Gastroesophageal sphincter (tissue), 4 donors: ENCODE data around the gene MMS19. TPM values are rescaled to one million over a fixed set of nuclear protein-coding genes. Genes with fewer than 3 reads are reported as not detected.
"Not testable (repeated sequence)": the region's sequence is repeated elsewhere in the genome, so short reads cannot be mapped to it uniquely, and the experiment has no call there.

Experiments
- ATAC-seq: fragments of 150-250 bp; one replicate; pipeline ENCODE4 v1.9.1; 2016; ENCODE audit warnings: mild to moderate bottlenecking, moderate library complexity
- H3K27ac ChIP-seq, 4 donors: fragments of 200-600 bp; sonication (generic) in 3 of 4; 1 replicate in 3 of 4; 2 replicates in 1 of 4; pipeline ENCODE4 v1.5.1; 2016 to 2019
- H3K27me3 ChIP-seq: fragments of 200-600 bp; sonication (generic); one replicate; pipeline ENCODE4 v1.5.1; 2019
- H3K36me3 ChIP-seq, 2 donors: fragments of 200-600 bp; sonication (generic); one replicate each; pipeline ENCODE4 v1.5.1; 2019; ENCODE audit warnings: control low read depth in 1 of 2
- H3K4me1 ChIP-seq, 3 donors: fragments of 200-600 bp; sonication (generic); 1 replicate in 2 of 3; 2 replicates in 1 of 3; pipeline ENCODE4 v1.5.1; 2016 to 2019; ENCODE audit warnings: control low read depth in 2 of 3
- H3K4me3 ChIP-seq, 2 donors: fragments of 200-600 bp; sonication (generic); one replicate each; pipeline ENCODE4 v1.5.1; 2019; ENCODE audit warnings: mild to moderate bottlenecking in 1 of 2, moderate library complexity in 1 of 2
- H3K9me3 ChIP-seq, 3 donors: fragments of 200-600 bp; sonication (generic); one replicate each; pipeline ENCODE4 v1.5.1; 2017 to 2019; ENCODE audit warnings: control low read depth in 2 of 3
- EP300 ChIP-seq: sonication (generic); formaldehyde crosslinking; IDR thresholded peaks from one replicate; pipeline ENCODE4 v1.6.1; 2017; ENCODE audit warnings: antibody characterized with exemption, mild to moderate bottlenecking
- POLR2A ChIP-seq, 2 donors: fragments of 450-650 bp; IDR thresholded peaks; one replicate each; pipeline ENCODE4 v1.6.1; 2017; ENCODE audit warnings: antibody characterized with exemption in 2 of 2, mild to moderate bottlenecking in 2 of 2, moderate library complexity in 1 of 2
- POLR2AphosphoS5 ChIP-seq: sonication (generic); formaldehyde crosslinking; IDR thresholded peaks from one replicate; pipeline ENCODE4 v1.6.1; 2017; ENCODE audit warnings: antibody characterized with exemption
- WGBS, 2 donors: methylation state at CpG; one replicate each; pipeline ENCODE4 v1.1.5; 2018; ENCODE audit warnings: low coverage in 1 of 2; 5-methylcytosine and 5-hydroxymethylcytosine counted together
- total RNA-seq, 4 donors: library from RNA; depleted of rRNA; stranded (reverse); fragments of >200 nt; gene quantifications; one replicate each; pipeline ENCODE4 v1.1.0, GENCODE V29; 2016
- TF ChIP-seq, protein P1 (sequence below), 4 experiments: fragments of 200-600 bp in 2 of 4; fragments of 450-650 bp in 2 of 4; sonication (generic) in 1 of 4; IDR thresholded peaks; one replicate each; pipeline ENCODE4 v1.5.1; 2017 to 2019; ENCODE audit warnings: antibody characterized with exemption in 4 of 4, mild to moderate bottlenecking in 2 of 4, moderate library complexity in 2 of 4

MMS19 gene
- total RNA-seq, 4 donors from 2014 or later = 44.3 to 75.8 (median 51.8) TPM

- Histone ChIP-seq H3K4me3 (no peak overlapping the region), H3K4me1 (no peaks in the 10 kb centered on the region), H3K27me3 (no peaks in the 10 kb centered on the region), H3K27ac (peak overlapping the region in 1 of 4 donors; percentile 25), H3K36me3 (no peaks in the 10 kb centered on the region), H3K9me3 (no peaks in the 10 kb centered on the region)
- TF ChIP-seq POLR2AphosphoS5 (no peak), EP300 (no peak), POLR2A (IDR thresholded peaks at IDR 0.05) (no peak)
- TF ChIP-seq, protein P1, sequence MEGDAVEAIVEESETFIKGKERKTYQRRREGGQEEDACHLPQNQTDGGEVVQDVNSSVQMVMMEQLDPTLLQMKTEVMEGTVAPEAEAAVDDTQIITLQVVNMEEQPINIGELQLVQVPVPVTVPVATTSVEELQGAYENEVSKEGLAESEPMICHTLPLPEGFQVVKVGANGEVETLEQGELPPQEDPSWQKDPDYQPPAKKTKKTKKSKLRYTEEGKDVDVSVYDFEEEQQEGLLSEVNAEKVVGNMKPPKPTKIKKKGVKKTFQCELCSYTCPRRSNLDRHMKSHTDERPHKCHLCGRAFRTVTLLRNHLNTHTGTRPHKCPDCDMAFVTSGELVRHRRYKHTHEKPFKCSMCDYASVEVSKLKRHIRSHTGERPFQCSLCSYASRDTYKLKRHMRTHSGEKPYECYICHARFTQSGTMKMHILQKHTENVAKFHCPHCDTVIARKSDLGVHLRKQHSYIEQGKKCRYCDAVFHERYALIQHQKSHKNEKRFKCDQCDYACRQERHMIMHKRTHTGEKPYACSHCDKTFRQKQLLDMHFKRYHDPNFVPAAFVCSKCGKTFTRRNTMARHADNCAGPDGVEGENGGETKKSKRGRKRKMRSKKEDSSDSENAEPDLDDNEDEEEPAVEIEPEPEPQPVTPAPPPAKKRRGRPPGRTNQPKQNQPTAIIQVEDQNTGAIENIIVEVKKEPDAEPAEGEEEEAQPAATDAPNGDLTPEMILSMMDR (IDR thresholded peaks at IDR 0.05) = no peak
- ATAC-seq = no peak
- WGBS, 2 donors = 50% methylated on average over 2 of the region's 12 CpGs; no CpG with 5 or more reads in 1 of the 2 donors
Observed at GRCh38 chr10:97532935-97533671, 34.9 kb upstream of the MMS19 start.

- TF ChIP-seq POLR2A (IDR thresholded peaks at IDR 0.05) = no peak
- 85% methylated on average over 10 of the region's 10 CpGs; no CpG with 5 or more reads in 1 of the 2 donors for WGBS, 2 donors
- ATAC-seq = no peak
Observed at GRCh38 chr10:97531401-97531986, 33.3 kb upstream of the MMS19 start.

DNA sequence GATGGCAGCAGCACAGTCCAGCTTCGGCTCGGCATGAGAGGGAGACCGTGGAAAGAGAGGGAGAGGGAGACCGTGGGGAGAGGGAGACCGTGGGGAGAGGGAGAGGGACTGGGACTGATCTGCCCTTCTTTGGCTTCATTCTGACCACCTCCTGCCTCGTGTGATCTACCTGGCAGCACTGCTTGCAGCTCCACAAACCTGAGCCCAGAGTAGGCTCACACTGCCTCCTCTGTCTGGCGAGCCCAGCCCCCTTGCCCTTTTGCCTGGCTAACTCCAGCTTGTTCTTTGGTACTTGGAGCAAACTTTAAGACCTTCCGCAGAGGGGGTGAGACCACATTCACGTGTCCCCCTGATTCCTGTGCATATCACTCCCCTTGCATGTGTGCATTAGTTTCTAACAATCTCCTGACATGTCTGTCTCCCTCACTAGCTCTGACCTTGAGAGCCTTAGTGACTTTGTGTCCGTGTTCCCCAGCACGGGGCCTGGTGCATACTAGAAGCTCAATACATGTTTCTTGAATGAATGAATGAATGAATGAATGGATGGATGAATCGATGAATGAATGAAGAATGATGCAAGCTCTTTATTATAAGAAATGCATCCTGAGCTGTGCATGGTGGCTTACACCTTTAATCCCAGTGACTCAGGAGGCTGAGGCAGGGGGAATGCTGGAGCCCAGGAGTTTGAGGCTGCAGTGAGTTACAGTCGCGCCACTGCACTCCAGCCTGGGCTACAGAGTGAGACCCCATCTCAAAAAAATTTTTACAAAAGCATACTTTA, 31.7 kb upstream of the MMS19 start:
- H3K36me3 ChIP-seq = no peaks in the 10 kb centered on the region
- WGBS, 2 donors = 69 to 81% methylated on average over 5 to 9 of the region's 14 CpGs
- TF ChIP-seq, protein P1 (IDR thresholded peaks at IDR 0.05) = no peak
- TF ChIP-seq POLR2AphosphoS5 (no peak), POLR2A (IDR thresholded peaks at IDR 0.05) (no peak), EP300 (no peak)
- no peaks in the 10 kb centered on the region for H3K4me1 ChIP-seq
- no peaks in the 10 kb centered on the region for H3K27me3 ChIP-seq
- no peak for ATAC-seq
- no peaks in the 10 kb centered on the region for H3K9me3 ChIP-seq
- no peak overlapping the region for H3K4me3 ChIP-seq
- no peak overlapping the region for H3K27ac ChIP-seq

More at GRCh38 chr10:97531401-97531986, 33.3 kb upstream of the MMS19 start:
- Histone ChIP-seq H3K4me3 (no peak overlapping the region), H3K27ac (no peak overlapping the region), H3K36me3 (no peaks in the 10 kb centered on the region), H3K4me1 (no peaks in the 10 kb centered on the region), H3K27me3 (no peaks in the 10 kb centered on the region), H3K9me3 (no peaks in the 10 kb centered on the region)

- H3K27ac ChIP-seq, H3K4me1 ChIP-seq, ATAC-seq, H3K4me3 ChIP-seq, H3K36me3 ChIP-seq, H3K9me3 ChIP-seq, H3K27me3 ChIP-seq: not testable (repeated sequence)
- WGBS, 2 donors = no CpG with 5 or more reads among the region's 29 CpGs
Observed at GRCh38 chr10:97528876-97529275, 30.7 kb upstream of the MMS19 start.

GRCh38 chr10:97525683-97526110, 27.5 kb upstream of the MMS19 start:
- H3K9me3 ChIP-seq = no peaks in the 10 kb centered on the region
- no peak overlapping the region for H3K4me3 ChIP-seq
- no peak for TF ChIP-seq POLR2AphosphoS5
- no peak for TF ChIP-seq EP300
- TF ChIP-seq, protein P1 (IDR thresholded peaks at IDR 0.05) = no peak
- TF ChIP-seq POLR2A (IDR thresholded peaks at IDR 0.05) = no peak
- H3K27me3 ChIP-seq = no peaks in the 10 kb centered on the region
- no peaks in the 10 kb centered on the region for H3K36me3 ChIP-seq
- H3K27ac ChIP-seq = no peak overlapping the region
- H3K4me1 ChIP-seq = no peaks in the 10 kb centered on the region
- ATAC-seq = no peak
- WGBS, 2 donors = 100% methylated on average over 1 of the region's 1 CpG
